Measurements from ENCODE around the gene OR8B8.

Gene OR8B8

GRCh38 chr11:124474079-124474478, 28.6 kb upstream of the OR8B8 start:
- no peak for TF ChIP-seq CREB1 (IDR thresholded peaks at IDR 0.05; ENCODE audit: low read depth)
- TF ChIP-seq TCF12 (IDR thresholded peaks at IDR 0.05; ENCODE audit: low read depth), result no peak
- no peak for TF ChIP-seq TEAD4 (IDR thresholded peaks at IDR 0.05)

- TF ChIP-seq FOXM1 (IDR thresholded peaks at IDR 0.05; ENCODE audit: borderline replicate concordance, low read depth), result no peak
- TF ChIP-seq TAF1 (IDR thresholded peaks at IDR 0.05; ENCODE audit: low read depth), result no peak
- no peak for TF ChIP-seq YY1 (IDR thresholded peaks at IDR 0.05; ENCODE audit: low read depth)
- TF ChIP-seq RAD21 (IDR thresholded peaks at IDR 0.05; ENCODE audit: low read depth), result no peak
- no peak for TF ChIP-seq USF1 (IDR thresholded peaks at IDR 0.05)
- no peak for TF ChIP-seq EP300 (IDR thresholded peaks at IDR 0.05; ENCODE audit: borderline replicate concordance)
- TF ChIP-seq TEAD4 (IDR thresholded peaks at IDR 0.05), result no peak
- TF ChIP-seq NFIC (IDR thresholded peaks at IDR 0.05), result no peak
- no peak for TF ChIP-seq REST (IDR thresholded peaks at IDR 0.05; ENCODE audit: low read depth)
- no peak for TF ChIP-seq MAX (IDR thresholded peaks at IDR 0.05)
- TF ChIP-seq CEBPB (IDR thresholded peaks at IDR 0.05), result no peak
- no peak for TF ChIP-seq ZBTB7A (IDR thresholded peaks at IDR 0.05; ENCODE audit: low read depth)
These were observed 28.0 kb upstream of the OR8B8 start for GRCh38 chr11:124473476-124473875.

- TF ChIP-seq MAX (IDR thresholded peaks at IDR 0.05), result no peak
- TF ChIP-seq NFIC (IDR thresholded peaks at IDR 0.05), result no peak
- TF ChIP-seq CREB1 (IDR thresholded peaks at IDR 0.05; ENCODE audit: low read depth), result no peak
- TF ChIP-seq RAD21 (IDR thresholded peaks at IDR 0.05; ENCODE audit: low read depth), result no peak
- no peak for TF ChIP-seq EGR1 (IDR thresholded peaks at IDR 0.05)
- TF ChIP-seq FOXM1 (IDR thresholded peaks at IDR 0.05; ENCODE audit: borderline replicate concordance, low read depth), result no peak
- TF ChIP-seq EP300 (IDR thresholded peaks at IDR 0.05; ENCODE audit: borderline replicate concordance), result no peak
- TF ChIP-seq ZBTB7A (IDR thresholded peaks at IDR 0.05; ENCODE audit: low read depth), result no peak
- TF ChIP-seq CEBPB (IDR thresholded peaks at IDR 0.05), result no peak
- no peak for TF ChIP-seq TCF12 (IDR thresholded peaks at IDR 0.05; ENCODE audit: low read depth)
- no peak for TF ChIP-seq USF1 (IDR thresholded peaks at IDR 0.05)
These were observed 25.2 kb upstream of the OR8B8 start for GRCh38 chr11:124470561-124471227.

GRCh38 chr11:124467381-124467927, 22.0 kb upstream of the OR8B8 start:
- TF ChIP-seq CREB1 (IDR thresholded peaks at IDR 0.05; ENCODE audit: low read depth) (no peak), CEBPB (IDR thresholded peaks at IDR 0.05) (no peak), YY1 (IDR thresholded peaks at IDR 0.05; ENCODE audit: low read depth) (no peak)

- TF ChIP-seq USF1 (IDR thresholded peaks at IDR 0.05), result no peak
- TF ChIP-seq YY1 (IDR thresholded peaks at IDR 0.05; ENCODE audit: low read depth), result no peak
- no peak for TF ChIP-seq EGR1 (IDR thresholded peaks at IDR 0.05)
- no peak for TF ChIP-seq CREB1 (IDR thresholded peaks at IDR 0.05; ENCODE audit: low read depth)
- TF ChIP-seq ZBTB7A (IDR thresholded peaks at IDR 0.05; ENCODE audit: low read depth), result no peak
These were observed 19.9 kb upstream of the OR8B8 start for GRCh38 chr11:124465368-124465767.

GRCh38 chr11:124463990-124464389, 18.5 kb upstream of the OR8B8 start:
- TF ChIP-seq MAX (IDR thresholded peaks at IDR 0.05) (no peak), NFIC (IDR thresholded peaks at IDR 0.05) (no peak), RAD21 (IDR thresholded peaks at IDR 0.05; ENCODE audit: low read depth) (no peak), ZBTB7A (IDR thresholded peaks at IDR 0.05; ENCODE audit: low read depth) (no peak), EP300 (IDR thresholded peaks at IDR 0.05; ENCODE audit: borderline replicate concordance) (no peak), USF1 (IDR thresholded peaks at IDR 0.05) (no peak), TEAD4 (IDR thresholded peaks at IDR 0.05) (no peak)

- TF ChIP-seq EGR1 (IDR thresholded peaks at IDR 0.05), result no peak
- no peak for TF ChIP-seq EP300 (IDR thresholded peaks at IDR 0.05; ENCODE audit: borderline replicate concordance)
- TF ChIP-seq TAF1 (IDR thresholded peaks at IDR 0.05; ENCODE audit: low read depth), result no peak
- TF ChIP-seq ZBTB7A (IDR thresholded peaks at IDR 0.05; ENCODE audit: low read depth), result no peak
- TF ChIP-seq YY1 (IDR thresholded peaks at IDR 0.05; ENCODE audit: low read depth), result no peak
These were observed 17.8 kb upstream of the OR8B8 start for GRCh38 chr11:124463324-124463723.

All from Ishikawa (cell line).